HG03066 (cell line): ENCODE data around the gene ZER1.

ENCODE experiments used
- ATAC-seq: cut with Tn5 transposase; IDR thresholded peaks from one replicate; pipeline ENCODE4 v1.9.1; 2021; ENCODE audit warnings: low read depth; ENCODE audit not compliant: unreplicated experiment

Gene ZER1

DNA sequence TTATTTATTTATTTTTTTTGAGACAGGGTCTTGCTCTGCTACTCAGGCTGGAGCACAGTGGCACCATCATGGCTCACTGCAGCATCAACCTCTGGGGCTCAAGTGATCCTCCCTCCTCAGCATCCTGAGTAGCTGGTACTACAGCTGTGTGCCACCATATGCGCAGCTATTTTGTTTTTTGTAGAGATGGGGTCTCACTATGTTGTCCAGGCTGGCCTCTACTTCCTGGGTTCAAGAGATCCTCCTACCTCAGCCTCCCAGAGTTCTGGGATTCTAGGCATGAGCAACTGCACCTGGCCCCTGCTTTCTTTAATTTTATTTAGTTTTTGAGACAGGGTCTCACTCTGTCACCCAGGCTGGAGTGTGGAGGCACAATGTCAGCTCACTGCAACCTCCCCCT is 28.3 kb downstream of the ZER1 start:
- no peak for ATAC-seq

DNA sequence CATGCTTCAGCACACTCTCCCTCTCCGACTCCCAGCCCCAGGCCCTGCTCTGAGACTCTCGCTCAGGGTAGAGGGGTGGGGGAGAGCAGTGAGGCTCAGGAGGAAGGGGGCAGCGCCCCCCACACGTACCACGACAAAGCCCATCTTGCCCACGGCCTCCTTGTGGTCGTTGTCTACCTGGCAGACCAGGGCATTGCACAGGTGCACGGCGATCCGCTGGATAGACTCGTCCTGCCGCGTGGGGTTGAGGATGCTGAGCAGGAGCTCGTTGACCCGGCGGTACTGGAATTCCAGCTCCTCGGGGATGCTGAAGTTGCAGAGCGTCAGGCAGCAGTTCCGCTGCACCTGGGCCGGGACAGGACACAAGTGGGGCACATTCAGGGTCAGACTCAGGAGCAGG is 29.3 kb downstream of the ZER1 start:
- ATAC-seq, result no peak

DNA sequence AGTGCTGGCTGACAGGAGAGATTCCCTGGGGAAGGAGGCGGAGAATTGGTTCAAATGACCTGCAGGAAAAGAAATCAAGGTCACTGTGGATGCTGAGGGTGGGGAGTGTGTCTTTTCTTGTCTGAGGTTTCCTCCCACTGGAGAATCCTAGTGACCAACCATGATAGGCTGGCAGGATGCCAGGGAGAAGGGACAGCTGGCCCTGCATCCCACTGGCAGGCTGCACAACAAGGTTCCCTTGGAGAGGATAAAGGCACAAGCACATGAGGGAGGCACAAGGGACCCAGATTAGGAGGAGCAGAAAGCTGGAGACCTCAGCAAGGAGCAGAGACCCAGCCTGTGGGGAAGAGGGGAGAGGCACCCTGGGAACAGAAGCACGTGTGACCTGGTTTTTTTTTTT is 36.4 kb downstream of the ZER1 start:
- no peak for ATAC-seq

DNA sequence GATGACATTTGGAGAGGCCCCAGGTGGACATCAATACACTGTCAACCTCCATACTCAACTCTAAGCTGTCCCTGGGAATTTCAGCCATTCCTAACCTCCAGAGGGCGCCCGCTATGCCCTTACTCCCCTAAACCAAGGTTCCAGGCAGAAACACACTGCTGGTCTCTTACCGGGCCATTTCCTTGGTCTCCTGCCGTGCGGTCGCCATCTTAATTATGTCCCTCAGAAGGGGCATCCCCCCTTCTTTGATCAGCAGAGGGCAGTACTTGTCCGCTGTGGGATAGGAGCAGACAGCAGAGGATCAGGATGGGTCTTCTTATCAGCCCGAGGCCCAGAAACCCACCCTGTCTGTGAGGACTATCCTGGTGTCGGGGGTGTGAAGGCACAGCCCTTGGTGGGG is 38.5 kb downstream of the ZER1 start:
- ATAC-seq, result no peak

DNA sequence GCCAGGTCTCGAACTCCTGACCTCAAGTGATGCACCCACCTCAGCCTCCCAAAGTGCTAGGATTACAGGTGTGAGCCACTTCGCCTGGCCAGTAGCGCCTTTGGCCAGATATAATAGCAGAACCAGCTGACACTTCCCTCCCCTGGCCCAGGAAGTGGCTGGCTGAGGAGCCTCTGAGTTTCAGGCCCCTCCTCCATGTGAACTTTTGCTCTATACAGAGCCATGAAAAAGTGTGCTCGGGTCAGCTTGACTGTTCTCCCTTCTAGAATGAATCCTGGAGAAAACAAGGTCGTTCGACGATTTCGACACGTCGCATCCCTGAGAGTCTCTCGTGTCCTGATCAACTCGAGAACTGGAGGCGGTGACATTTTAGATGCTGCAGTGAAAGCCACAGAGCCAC is 39.2 kb downstream of the ZER1 start:
- ATAC-seq, result no peak

DNA sequence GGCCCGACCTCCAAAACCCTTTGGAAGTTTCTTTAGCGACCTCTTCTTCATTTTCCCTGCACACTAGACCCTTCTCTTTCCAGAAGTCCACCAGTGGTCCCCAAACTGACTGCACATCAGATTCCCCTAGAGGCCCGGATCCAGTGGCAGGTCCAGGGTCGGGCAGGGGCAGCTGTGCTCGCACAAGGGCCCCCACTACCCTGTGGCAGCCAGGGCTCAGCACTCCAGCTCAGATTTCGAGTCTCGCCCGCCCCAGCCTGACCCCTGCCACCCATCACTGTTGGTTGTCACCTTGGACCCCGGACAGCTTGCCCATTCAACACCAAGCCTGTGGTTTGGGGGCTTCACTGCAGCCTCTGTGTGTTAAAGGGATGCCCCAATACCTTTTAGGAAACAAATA is 40.0 kb downstream of the ZER1 start:
- no peak for ATAC-seq

DNA sequence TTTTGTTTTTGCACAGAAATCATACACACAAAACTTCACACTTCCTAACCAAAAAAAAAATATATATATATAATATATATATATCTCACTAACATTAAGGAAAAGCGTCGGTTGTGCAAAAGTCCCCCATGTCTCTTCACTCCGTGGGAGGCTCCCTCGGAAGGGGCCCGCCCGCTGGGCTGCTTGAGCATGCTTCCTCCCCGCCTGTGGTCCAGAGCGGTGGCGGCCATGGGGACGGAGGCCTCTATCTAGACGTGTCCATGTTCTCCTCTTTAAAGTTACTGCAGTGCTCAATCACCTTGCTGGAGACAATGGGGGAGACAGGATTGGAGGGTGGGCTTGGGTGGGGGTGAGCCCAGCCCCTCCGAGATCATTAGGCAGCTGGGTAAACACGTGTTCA is 40.6 kb downstream of the ZER1 start:
- no peak for ATAC-seq

DNA sequence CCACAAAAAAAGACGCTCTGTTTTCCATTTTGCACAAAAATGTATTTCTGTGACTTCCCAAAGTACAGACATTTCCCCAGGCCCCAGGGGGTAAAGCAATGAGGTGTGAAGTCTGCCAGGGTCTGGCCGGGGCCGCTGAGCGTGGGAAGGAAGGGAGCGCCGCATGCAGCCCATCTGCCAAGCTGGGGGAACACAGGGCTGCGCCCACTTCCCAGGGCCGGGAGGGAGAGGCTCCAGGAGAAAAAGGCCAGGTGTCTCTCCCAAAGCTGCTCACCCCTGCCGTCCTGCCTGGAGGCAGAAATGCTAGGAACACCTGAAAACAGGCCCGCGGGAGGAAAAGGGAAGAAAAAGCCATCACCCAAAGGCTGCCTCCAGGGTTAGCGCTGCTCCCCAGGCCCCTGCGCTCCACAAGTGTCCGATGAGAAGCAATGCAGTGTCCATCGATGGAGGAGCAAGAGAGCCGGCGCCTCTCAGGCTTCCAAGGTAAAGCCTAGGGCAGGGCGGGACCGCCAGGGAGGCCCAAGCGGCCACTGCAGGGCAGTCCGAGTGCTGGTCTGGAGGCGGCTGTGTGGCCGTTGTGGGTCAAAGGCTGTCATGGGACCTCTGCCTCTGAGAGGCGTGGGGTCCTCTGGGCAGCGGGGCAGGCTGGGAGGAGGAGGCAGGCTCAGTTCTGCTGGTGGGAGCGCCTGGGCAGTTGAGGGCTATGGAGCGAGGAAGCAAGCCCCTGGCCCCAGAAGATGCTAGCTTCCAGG is 41.8 kb downstream of the ZER1 start:
- ATAC-seq, result no peak

DNA sequence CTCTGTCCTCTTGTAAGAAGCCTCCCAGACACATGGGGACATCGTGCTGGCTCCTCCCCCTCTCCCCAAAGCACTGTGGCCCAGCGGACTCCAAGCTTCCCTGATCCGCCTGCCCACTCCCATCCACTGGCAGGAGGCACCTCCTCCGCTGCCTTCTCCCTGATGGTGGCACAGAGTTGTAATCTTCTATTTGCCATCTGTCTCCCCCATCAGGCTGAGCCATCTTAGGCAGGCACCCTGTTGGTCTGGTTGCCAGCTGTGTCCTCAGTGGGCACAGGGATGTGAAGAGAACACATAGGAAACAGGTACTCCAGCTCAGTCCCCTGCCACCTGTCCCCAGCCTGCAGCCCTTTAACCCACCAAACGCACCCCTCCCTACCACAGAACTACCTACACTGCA is 42.4 kb downstream of the ZER1 start:
- ATAC-seq, result no peak

DNA sequence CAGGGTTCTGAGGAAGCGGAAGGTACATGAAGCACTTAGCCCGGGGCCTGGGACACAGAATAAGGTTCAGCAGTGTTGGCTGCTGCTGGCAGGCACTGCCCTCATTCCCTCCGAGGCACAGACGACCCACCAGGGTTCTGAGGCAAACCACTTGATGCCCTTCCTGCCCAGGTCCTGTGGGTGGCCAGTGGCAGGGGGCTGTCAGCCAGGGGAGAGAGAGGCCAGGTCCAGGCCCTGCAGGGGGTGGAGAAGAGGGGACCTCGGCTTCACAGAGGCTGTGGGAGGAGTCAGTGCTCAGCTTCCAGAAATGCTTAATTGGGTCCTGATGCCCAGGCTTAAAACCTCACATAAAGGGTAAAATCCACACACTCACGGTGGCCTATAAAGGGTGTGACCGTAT is 43.4 kb downstream of the ZER1 start:
- ATAC-seq, result no peak

DNA sequence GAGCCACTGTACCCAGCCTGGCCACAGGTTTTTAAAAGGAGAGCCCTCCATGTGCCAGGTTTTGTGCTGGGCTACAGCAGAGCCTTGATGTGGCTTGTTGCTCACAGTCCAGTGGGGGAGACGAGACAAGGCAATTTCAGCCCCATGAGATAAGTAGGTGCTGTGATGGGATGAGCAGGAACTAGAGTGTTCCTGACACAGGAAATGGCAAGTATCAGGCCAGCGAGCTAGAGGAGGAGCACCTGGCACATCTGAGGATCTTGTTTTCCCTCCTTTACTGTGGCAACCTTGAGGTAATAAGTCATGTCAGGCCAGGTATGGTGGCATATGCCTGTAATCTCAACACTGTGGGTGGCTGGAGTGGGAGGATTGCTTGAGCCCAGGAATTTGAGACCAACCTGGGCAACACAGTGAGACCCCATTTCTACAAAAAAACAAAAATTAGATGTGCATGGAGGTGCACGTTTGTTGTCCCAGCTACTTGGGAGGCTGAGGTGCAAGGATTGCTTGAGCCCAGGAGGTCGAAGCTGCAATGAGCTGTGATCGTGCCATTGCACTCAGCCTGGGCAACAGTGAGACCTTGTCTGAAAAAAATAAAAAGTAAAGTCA is 44.0 kb downstream of the ZER1 start:
- no peak for ATAC-seq

DNA sequence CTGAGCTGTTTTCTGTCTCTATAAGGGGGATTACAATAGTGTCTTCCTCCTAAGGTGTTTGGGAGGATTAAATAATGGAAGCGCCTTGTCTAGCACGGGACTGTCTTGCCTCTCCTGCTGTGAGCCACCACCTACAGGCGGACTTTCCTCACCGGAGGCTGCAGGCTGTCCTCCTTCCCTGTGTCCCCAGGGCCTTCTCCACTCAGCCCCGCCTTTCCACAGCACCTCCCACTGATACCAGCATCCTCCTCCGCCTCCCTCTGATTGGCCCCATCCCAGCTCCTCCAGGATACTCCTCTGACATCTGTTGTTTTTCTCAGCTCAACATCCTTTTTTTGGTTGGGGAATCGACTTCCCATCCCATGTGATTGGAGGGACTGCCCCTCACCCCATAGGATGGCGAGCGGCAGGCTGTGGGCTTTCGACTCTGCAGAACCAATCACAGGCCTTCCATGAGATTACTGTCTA is 46.9 kb downstream of the ZER1 start:
- no peak for ATAC-seq

DNA sequence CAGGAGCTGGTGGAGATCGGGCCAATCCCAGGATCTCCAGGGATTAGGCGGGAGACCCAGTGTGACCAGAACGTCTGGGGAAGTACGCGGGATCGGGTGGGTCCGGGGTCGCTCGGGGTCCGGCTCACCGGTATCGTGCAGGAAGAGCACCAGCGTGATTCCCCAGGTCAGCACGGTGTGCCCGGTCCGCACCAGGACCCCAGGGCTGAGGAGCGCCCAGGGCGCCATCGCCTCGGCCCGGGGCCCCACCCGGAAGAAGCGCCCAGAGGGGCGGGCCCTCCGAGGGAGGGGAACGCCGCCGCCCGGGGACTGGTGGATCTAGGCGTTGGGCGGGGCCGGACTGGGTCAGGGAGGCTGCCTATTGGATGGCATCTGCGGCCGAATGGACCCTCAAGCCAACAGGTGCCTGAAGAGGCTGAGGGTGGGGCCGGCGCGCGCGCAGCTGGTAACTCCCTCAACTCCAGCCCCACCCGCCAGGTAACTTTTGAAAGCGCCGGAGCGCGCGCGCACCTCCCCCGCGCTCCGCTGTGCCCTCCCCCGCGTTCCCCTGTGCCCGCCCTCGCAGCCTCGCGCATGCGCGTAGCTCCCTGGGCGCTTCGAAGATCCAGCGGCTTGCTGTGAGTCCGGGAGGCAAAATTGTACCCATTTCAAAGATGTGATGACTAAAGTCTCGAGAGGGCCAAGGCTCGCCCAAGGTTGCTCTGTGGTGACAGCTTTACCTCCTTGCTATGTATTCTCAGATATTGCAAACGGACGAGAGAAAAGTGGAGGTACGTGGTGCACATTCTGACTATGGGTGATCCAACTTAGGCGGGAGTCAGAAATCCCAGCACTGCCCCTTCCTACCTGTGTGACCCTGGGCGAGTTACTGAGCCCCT is 47.6 kb downstream of the ZER1 start, which contains the start of gene ZDHHC12:
TSS of gene ZDHHC12 (minus strand) at position 262 of the 878 bp plus-strand sequence. CDS start at position 228, 34 bp downstream.
- peak; percentile 93 for ATAC-seq

DNA sequence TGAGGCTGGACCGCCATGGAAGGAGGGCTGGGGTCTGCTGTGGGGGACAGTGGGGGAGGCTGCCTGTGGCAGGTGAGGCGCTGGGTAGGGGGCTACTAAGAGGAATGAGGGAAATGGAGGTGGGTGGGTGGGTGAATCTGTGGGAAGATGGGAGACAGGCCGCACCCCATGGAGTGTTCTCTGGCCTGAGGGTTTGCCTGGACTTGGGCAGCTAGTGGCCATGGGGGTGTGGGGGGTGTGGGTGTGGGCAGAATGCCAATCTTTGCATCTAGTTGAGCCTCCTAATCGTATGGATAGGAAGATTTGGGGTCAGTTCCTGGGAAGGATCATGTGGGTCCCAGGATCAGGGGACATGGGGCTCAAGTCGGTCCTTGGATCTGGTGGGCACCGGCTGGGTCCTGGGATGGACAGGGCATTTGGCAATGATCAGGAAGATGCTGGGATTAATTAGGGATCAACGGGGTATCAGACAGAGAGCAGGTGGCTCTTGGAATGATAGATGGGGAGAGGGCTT is 48.3 kb downstream of the ZER1 start:
- ATAC-seq, result no peak

DNA sequence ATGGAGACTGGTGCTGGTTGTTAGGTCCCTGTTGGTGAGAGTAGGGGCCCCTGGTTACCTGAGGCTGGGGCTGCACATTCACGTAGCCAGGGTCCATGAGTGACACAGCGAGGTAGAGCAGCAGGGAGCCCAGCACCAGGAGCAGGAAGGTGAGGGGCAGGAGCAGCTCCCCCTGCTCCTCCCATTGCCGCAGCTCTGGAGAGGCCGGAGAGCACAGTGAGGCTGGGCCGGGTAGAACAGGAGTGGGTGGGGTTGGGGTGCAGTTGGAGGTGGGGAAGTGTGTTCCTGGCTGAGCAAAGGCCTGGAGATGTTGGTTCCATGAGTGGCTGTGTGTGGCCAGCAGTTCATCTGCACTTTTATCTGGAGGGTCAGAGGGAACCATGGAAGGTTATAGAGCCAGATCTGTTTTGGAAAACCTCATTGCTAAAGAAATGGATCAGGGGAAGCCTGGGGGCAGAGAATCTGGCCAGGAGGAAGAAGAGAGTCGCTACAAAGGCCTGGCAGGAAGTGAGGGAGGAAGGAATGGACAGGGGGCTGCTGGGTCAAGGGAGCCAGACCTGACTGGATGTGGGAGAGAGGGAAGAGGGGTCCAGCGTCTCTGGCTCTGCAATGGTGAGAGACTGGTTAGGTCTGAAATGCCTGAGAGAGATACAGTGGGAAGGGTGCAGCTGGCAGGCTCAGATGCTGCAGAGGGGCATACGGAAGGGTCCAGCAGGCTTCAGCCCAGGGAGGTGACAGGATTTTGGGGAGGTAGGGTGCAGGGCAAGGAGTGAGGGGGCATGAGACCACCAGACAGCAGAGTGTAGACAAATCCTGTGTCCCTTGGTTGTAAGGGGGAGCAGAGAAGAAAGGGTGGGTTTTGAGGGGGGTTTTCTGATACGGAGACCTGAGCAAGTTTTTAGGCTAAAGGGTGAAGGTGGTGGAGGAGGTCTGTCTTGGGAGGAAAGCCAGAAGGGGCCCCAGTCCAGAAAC is 49.1 kb downstream of the ZER1 start:
- no peak for ATAC-seq

DNA sequence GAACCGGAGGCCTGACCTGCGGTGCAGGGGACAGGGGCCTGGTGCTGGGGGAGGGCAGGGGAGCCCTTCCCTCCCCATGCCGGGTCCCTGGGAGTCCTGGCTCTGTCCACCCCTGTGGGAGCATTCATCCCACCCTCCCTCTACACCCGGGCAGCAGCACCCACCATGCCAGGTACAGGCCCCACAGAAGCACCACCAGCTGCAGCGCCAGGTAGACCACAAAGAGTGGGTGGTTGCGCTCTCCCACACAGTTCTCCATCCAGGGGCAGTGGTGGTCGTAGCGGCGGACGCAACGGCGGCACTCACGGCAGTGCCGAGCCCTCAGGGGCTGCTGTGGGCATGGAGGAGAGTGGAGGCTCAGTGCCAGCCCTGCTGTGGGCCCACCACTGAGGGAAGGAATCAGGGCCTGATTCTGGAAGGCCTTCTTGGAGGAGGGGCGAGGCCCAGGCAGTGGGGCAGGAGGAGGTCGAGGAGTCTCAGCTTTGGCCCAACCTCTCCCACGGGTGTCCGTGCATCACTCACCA is 50.2 kb downstream of the ZER1 start:
- ATAC-seq, result no peak

DNA sequence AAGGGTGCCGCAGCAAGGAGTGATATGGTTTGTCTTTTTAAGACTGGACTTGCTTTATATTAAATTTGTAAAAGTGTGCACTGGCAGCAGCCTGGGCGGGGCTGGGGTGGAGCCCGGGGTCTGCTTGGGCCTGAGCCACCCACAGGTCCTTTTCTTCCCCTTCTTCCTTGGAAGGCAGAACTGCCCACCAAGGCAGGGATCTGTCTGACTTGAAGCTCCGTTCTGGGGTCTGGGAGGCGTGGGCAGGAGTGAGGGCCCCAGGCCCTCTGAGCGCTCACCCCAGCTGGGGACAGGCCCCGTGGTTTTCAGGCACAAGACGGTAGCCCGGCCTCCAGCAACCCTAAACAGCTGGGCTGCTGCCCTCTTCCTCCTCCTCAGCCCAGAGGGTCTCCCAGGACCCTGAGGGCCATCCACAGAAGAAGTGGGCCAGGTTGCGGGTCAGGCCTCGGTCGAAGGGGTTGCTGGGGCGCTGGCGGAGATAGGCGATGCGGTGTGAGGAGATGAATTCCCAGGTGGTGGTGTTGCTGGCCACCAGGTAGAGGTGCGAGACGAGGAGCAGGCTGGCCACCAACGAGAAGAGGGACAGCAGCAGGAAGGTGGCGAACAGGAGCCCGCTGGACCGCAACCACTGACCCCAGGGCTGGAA is 50.8 kb downstream of the ZER1 start:
- no peak for ATAC-seq

DNA sequence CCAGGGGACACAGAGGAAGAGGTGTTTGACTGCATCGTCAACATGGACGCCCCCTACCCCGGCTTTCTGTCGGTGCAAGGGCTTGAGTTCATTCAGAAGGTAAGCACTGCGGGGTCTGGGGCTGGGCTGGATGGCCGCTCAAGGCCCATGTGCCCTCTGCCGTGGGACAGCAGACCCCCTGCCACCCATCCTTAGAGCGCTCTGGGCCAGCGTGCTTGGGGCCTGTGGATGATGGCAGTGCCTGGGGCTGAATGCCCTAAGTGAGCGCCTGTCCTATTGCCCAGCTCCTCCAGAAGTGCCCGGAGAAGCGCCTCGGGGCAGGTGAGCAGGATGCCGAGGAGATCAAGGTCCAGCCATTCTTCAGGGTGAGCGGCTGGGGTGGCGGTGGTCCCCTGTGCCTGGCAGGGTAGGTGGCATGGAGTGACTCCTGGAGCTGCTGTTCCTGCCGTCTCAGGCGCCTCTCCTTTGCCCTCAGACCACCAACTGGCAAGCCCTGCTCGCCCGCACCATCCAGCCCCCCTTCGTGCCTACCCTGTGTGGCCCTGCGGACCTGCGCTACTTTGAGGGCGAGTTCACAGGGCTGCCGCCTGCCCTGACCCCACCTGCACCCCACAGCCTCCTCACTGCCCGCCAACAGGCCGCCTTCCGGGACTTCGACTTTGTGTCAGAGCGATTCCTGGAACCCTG is 51.7 kb downstream of the ZER1 start:
- no peak for ATAC-seq

DNA sequence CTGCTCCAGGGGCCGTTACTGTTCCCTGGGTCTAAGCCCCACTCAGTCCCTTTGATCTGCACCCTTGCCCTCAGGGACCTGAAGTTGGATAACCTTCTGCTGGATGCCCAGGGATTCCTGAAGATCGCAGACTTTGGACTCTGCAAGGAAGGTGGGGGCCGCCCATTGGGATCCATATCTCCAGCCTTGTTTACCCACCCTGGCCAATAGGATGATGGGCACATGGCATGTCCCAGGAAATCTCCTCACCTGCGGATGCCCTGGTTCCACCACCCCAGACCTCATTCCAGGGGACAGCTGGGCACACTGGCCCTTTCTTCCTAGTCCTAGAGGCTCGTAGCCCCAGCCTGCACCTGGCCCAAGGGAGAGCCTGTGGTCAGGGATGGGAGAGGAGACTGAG is 53.3 kb downstream of the ZER1 start:
- no peak for ATAC-seq
